Ovary (tissue), 3 donors: ENCODE data around the gene VIPR1.

Experiments used
- EP300 ChIP-seq: sonication (generic); formaldehyde crosslinking; IDR thresholded peaks from one replicate; pipeline ENCODE4 v1.6.1; 2017; ENCODE audit warnings: antibody characterized with exemption
- POLR2A ChIP-seq: fragments of 450-650 bp; IDR thresholded peaks from one replicate; pipeline ENCODE4 v1.6.1; 2017; ENCODE audit warnings: antibody characterized with exemption, mild to moderate bottlenecking, moderate library complexity
- TF ChIP-seq, protein P1 (sequence below), 3 donors: fragments of 450-650 bp in 2 of 3; fragments of 200-600 bp in 1 of 3; IDR thresholded peaks; one replicate each; pipeline versions ENCODE4 v1.5.1 to v1.8.0; 2016 to 2022; ENCODE audit warnings: antibody characterized with exemption in 3 of 3, mild to moderate bottlenecking in 1 of 3
- donor health status: DM: no; HTN: no; CAD: no.

DNA sequence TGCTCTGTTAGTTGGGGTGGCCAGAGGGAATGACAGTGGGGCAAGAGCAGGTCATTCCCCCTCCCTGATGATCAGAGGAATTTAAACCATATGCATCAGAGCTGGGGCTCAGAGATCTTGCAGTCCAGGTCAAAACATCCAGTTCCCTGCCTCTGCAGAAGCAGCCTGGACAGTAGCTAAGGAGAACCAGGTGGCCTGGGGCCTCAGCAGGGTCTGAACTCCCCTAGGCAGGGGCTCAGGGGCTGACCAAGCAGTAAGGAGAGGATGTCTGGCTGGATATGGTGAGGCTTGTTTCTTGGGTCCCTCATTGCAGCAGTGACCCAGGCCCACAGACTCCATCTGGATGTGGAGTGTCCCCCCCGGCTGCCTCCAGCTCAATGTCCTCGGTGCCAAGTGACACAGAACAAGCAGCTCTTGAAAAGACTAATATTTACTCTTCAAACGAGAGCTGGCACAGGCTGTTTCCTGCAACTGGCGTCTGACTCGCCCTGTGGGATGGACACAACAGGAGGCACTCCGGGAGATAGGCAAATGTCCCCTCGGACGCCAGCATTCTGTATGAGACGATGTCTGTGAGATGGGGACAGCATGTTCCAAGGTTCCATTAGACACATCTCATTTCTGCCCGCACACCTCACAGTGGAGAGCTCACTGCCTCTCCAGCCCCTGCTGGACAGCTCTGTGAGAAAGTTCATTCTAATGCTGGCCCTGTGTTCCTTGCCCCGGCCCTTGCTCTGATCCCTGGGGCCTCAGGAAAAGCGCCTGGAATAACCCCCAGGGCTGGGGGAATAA, 42.2 kb downstream of the VIPR1 start:
- TF ChIP-seq, protein P1, sequence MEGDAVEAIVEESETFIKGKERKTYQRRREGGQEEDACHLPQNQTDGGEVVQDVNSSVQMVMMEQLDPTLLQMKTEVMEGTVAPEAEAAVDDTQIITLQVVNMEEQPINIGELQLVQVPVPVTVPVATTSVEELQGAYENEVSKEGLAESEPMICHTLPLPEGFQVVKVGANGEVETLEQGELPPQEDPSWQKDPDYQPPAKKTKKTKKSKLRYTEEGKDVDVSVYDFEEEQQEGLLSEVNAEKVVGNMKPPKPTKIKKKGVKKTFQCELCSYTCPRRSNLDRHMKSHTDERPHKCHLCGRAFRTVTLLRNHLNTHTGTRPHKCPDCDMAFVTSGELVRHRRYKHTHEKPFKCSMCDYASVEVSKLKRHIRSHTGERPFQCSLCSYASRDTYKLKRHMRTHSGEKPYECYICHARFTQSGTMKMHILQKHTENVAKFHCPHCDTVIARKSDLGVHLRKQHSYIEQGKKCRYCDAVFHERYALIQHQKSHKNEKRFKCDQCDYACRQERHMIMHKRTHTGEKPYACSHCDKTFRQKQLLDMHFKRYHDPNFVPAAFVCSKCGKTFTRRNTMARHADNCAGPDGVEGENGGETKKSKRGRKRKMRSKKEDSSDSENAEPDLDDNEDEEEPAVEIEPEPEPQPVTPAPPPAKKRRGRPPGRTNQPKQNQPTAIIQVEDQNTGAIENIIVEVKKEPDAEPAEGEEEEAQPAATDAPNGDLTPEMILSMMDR (IDR thresholded peaks at IDR 0.05), result no peak
- TF ChIP-seq POLR2A, result no peak
- no peak for TF ChIP-seq EP300
